OCI-LY7 (cell line): ENCODE results near the gene GAPDH. TPM values are rescaled to one million over a fixed set of nuclear protein-coding genes. Genes with fewer than 3 reads are reported as not detected.

ENCODE experiments used
- Bru-seq: library from RNA; stranded (reverse); fragments of 400-500 nt; gene quantifications from one replicate; lab custom pipeline; 2021; lab: Mats Ljungman, UMichigan
- BruChase-seq, 2 experiments: library from RNA; stranded (reverse); fragments of 400-500 nt; gene quantifications; one replicate each; lab custom pipeline; 2021; lab: Mats Ljungman, UMichigan
- BruUV-seq: library from RNA; stranded (reverse); fragments of 400-500 nt; replicated peaks from 2 replicates; lab custom pipeline; 2021; lab: Mats Ljungman, UMichigan
- CTCF ChIA-PET: fragments of 300-600 bp; sonication (Branson Sonifier 250); formaldehyde crosslinking; loops from one replicate; lab custom pipeline; 2022; ENCODE audit warnings: antibody characterized with exemption; ENCODE audit not compliant: unreplicated experiment; lab: Charles Lee
- POLR2A ChIA-PET: fragments of 300-600 bp; sonication (Branson Sonifier 250); formaldehyde crosslinking; loops from one replicate; lab custom pipeline; 2022; ENCODE audit warnings: antibody characterized with exemption; lab: Charles Lee
- DNase-seq: peaks from one replicate; pipeline ENCODE4 v3.0.0-alpha.2; 2015; ENCODE audit warnings: low spot score
- H2AFZ ChIP-seq: fragments of 200-600 bp; sonication (generic), shearing (Covaris generic); 2 replicates; pipeline ENCODE4 v1.6.1; 2014; ENCODE audit warnings: mild to moderate bottlenecking, antibody characterized with exemption, low read length, moderate library complexity
- H3K27ac ChIP-seq: fragments of 200-600 bp; sonication (generic); 2 replicates; pipeline ENCODE4 v1.5.1; 2014; ENCODE audit warnings: mixed run types, low read depth, mild to moderate bottlenecking, moderate library complexity, low read length, inconsistent platforms; ENCODE audit not compliant: poor library complexity, severe bottlenecking
- H3K36me3 ChIP-seq: fragments of 200-600 bp; sonication (generic); 2 replicates; pipeline ENCODE4 v1.6.1; 2014; ENCODE audit warnings: mild to moderate bottlenecking, antibody characterized with exemption, low read length, moderate library complexity, mixed read lengths; ENCODE audit not compliant: insufficient read depth
- H3K4me1 ChIP-seq: fragments of 200-600 bp; sonication (generic); 2 replicates; pipeline ENCODE4 v1.5.1; 2014; ENCODE audit warnings: mild to moderate bottlenecking, low read length; ENCODE audit not compliant: insufficient read depth, poor library complexity, severe bottlenecking
- H3K4me2 ChIP-seq: fragments of 200-600 bp; sonication (generic); 2 replicates; pipeline ENCODE4 v1.6.1; 2014; ENCODE audit warnings: mild to moderate bottlenecking, low read length
- H3K4me3 ChIP-seq: fragments of 200-600 bp; sonication (generic); 2 replicates; pipeline ENCODE4 v1.5.1; 2014; ENCODE audit warnings: mild to moderate bottlenecking, low read depth, low read length; ENCODE audit not compliant: poor library complexity, severe bottlenecking
- H3K79me2 ChIP-seq: fragments of 200-600 bp; sonication (generic); 2 replicates; pipeline ENCODE4 v1.6.1; 2016; ENCODE audit warnings: low read depth, mild to moderate bottlenecking, low read length, moderate library complexity, mixed read lengths; ENCODE audit not compliant: insufficient read depth
- H3K9me2 ChIP-seq: fragments of 200-600 bp; sonication (generic); 2 replicates; pipeline ENCODE4 v1.6.1; 2016; ENCODE audit warnings: mild to moderate bottlenecking, low read length, mixed read lengths; ENCODE audit not compliant: insufficient read depth
- H3K9me3 ChIP-seq: fragments of 200-600 bp; sonication (generic); 2 replicates; pipeline ENCODE4 v1.6.1; 2014; ENCODE audit warnings: mild to moderate bottlenecking, mixed run types, low read length, mixed read lengths
- H4K20me1 ChIP-seq: fragments of 200-600 bp; sonication (generic); 2 replicates; pipeline ENCODE4 v1.6.1; 2014; ENCODE audit warnings: mild to moderate bottlenecking, antibody characterized with exemption, low read length, moderate library complexity, mixed read lengths; ENCODE audit not compliant: insufficient read depth
- CTCF ChIP-seq: fragments of 200-600 bp; sonication (generic); conservative IDR thresholded peaks from 2 replicates; pipeline ENCODE4 v1.5.1; 2014; ENCODE audit warnings: mild to moderate bottlenecking, antibody characterized with exemption, low read length, moderate library complexity, mixed read lengths
- EZH2phosphoT487 ChIP-seq: fragments of 200-600 bp; sonication (generic); IDR thresholded peaks from 2 replicates; pipeline ENCODE4 v1.6.1; 2018; ENCODE audit warnings: low read depth, borderline replicate concordance, mild to moderate bottlenecking, mixed run types, antibody characterized with exemption, low read length, moderate library complexity, mixed read lengths
- intact Hi-C: fragments of 100-400 bp; cut with micrococcal nuclease; formaldehyde crosslinking; loops from one replicate; pipeline ENCODE4 v1.10.0; 2022; ENCODE audit not compliant: unreplicated experiment
- long read RNA-seq: library from polyadenylated mRNA; stranded (forward); transcript quantifications from one replicate; pipeline ENCODE4 v2.0.0, GENCODE V29; 2022
- total RNA-seq, 2 experiments: library from RNA; depleted of rRNA in 1 of 2; stranded (reverse); fragments of >200 nt in 1 of 2; shearing (Covaris generic) in 1 of 2; gene quantifications; 2 replicates each; pipeline ENCODE4 v1.2.3, GENCODE V29; 2014 to 2022

GAPDH gene
- 3,369 and 3,801 TPM in 2 replicates for total RNA-seq (2014; rRNA removed; shearing (Covaris generic))
- 3,794 and 4,502 TPM in 2 replicates for total RNA-seq (2022)
- percentile 99 among the genes with signal in this experiment for Bru-seq, nascent RNA
- percentile 100 among the genes with signal in this experiment for BruChase-seq, experiment 1, labeled RNA remaining after a 6-hour chase
- BruChase-seq, experiment 2, labeled RNA remaining after a 2-hour chase = percentile 100 among the genes with signal in this experiment
- long read RNA-seq, transcript GAPDH-204 (8 exons, 1,256 nt) = minor isoform, 85 of 2,054 reads
- long read RNA-seq, transcript GAPDH-205 (9 exons, 1,348 nt) = minor isoform, 7 of 2,054 reads
- long read RNA-seq, transcript GAPDH-201 (9 exons, 1,875 nt) = major isoform, 1,695 of 2,054 reads
- long read RNA-seq, partial matches to known transcripts = 188 of 2,054 reads
- long read RNA-seq, other reads (novel, unspliced or antisense) = 72 of 2,054 reads

DNA sequence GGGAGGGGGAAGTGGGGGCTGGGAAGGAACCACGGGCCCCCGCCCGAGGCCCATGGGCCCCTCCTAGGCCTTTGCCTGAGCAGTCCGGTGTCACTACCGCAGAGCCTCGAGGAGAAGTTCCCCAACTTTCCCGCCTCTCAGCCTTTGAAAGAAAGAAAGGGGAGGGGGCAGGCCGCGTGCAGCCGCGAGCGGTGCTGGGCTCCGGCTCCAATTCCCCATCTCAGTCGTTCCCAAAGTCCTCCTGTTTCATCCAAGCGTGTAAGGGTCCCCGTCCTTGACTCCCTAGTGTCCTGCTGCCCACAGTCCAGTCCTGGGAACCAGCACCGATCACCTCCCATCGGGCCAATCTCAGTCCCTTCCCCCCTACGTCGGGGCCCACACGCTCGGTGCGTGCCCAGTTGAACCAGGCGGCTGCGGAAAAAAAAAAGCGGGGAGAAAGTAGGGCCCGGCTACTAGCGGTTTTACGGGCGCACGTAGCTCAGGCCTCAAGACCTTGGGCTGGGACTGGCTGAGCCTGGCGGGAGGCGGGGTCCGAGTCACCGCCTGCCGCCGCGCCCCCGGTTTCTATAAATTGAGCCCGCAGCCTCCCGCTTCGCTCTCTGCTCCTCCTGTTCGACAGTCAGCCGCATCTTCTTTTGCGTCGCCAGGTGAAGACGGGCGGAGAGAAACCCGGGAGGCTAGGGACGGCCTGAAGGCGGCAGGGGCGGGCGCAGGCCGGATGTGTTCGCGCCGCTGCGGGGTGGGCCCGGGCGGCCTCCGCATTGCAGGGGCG lies at the start of gene GAPDH:
Gene GAPDH, plus strand, starts transcription at position 595 of the 772 bp plus-strand sequence. CDS start 316 bp downstream, outside the sequence.
- ChIA-PET CTCF (no interaction called here), POLR2A (interaction anchor here (0.5 to 2.9 kb wide), 24 partner anchors 8 to 325 kb away, joined by 3 to 14 read pairs (median 4); partner anchors contain the start of genes USP5 and VAMP1)
- intact Hi-C loops = loop anchor here (1.0 to 5.0 kb wide), 4 partner anchors 40 to 197 kb away; partner anchors contain the start of genes NCAPD2 and VAMP1
- no peak for TF ChIP-seq EZH2phosphoT487
- TF ChIP-seq CTCF = no peak
- Histone ChIP-seq H3K9me2 (no peaks in the 10 kb centered on the region), H3K4me2 (peak within 1 kb of the TSS; percentile 93), H3K4me1 (peaks cover 47% of the 10 kb centered on the region), H2AFZ (peak within 1 kb of the TSS; percentile 64; the same call in 1 of the 2 replicates), H3K9me3 (no peaks in the 10 kb centered on the region), H3K27ac (peak within 1 kb of the TSS; percentile 95), H3K4me3 (peak within 1 kb of the TSS; percentile 93), H3K79me2 (peaks cover 43% of the 10 kb centered on the region), H3K36me3 (peaks cover 82% of the 10 kb centered on the region), H4K20me1 (peaks cover 11% of the 10 kb centered on the region; the same call in 1 of the 2 replicates)
- peak; percentile 99 for DNase-seq
- no TSS peak for BruUV-seq

DNA sequence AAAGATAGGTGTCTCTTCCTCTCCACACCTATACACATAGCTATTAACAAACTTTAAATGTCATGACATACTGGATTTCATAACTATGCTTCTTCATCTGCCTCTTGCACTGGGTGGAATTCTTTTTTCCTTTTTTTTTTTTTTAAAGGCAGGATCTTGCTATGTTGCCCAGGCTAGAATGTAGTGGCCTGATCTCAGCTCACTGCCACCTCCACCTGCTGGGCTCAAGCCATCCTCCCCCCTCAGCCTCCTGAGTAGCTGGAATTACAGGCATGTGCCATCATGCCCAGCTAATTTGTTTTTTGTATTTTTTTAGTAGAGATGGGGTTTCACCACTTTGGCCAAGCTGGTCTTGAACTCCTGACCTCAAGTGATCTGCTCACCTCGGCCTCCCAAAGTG lies 46.1 kb upstream of the GAPDH start:
- ChIA-PET CTCF (interaction anchor here (0.5 kb wide), 1 partner anchor 140 kb away, joined by 3 read pairs; no protein-coding TSS in a partner anchor), POLR2A (interaction anchor here (0.7 to 1.8 kb wide), 5 partner anchors 15 to 69 kb away, joined by 3 to 7 read pairs (median 3); no protein-coding TSS in a partner anchor)
- no peak overlapping the region for H3K27ac ChIP-seq
- H3K9me2 ChIP-seq = no peaks in the 10 kb centered on the region
- no TSS peak for BruUV-seq
- peaks cover 18% of the 10 kb centered on the region for H3K79me2 ChIP-seq
- no peak overlapping the region for H2AFZ ChIP-seq
- intact Hi-C loops = no loop called here
- TF ChIP-seq CTCF (no peak), EZH2phosphoT487 (no peak)
- H4K20me1 ChIP-seq = no peaks in the 10 kb centered on the region
- H3K4me3 ChIP-seq = no peak overlapping the region
- no peak overlapping the region for H3K4me2 ChIP-seq
- DNase-seq = no peak
- peaks cover 10% of the 10 kb centered on the region for H3K4me1 ChIP-seq
- H3K36me3 ChIP-seq = peaks cover 25% of the 10 kb centered on the region
- no peaks in the 10 kb centered on the region for H3K9me3 ChIP-seq
